Measurements from ENCODE around the gene DRP2. TPM values are rescaled to one million over a fixed set of nuclear protein-coding genes. Genes with fewer than 3 reads are reported as not detected.
"Not testable (repeated sequence)": the region's sequence is repeated elsewhere in the genome, so short reads cannot be mapped to it uniquely, and the experiment has no call there.

Gene DRP2
- total RNA-seq, 2 donors from 2014 or later = 0.10 to 0.27 TPM

DNA sequence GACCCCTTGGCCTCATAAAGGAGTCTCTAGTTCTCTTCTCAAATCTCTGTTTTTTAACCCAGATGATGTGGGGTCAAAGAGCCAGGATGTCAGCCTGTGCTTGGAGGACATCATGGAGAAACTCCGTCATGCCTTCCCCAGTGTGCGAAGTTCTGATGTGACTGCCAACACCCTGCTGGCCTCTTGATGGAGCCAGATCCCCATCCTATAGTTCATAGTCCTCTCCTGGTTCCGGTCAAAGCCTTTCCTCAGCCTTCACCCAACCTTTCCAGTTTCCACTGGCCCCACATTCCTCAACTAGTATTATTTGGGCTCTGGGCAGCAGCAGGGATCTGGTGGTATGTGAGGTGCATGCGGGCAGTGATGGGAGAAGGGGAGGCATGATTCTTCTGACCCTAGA is 40.8 kb downstream of the DRP2 start:
- Mint-ChIP-seq H3K4me1 (peaks cover 2% of the 10 kb centered on the region), H3K36me3 (ENCODE audit: low read depth) (no peaks in the 10 kb centered on the region), H3K27me3 (no peaks in the 10 kb centered on the region), H3K27ac (no peak overlapping the region), H3K4me3 (no peak overlapping the region)
- no peaks in the 10 kb centered on the region for H3K9me3 ChIP-seq (ENCODE audit: control insufficient read depth, low read length, poor library complexity, severe bottlenecking)
- DNase-seq = no peak
- ATAC-seq = no peak

DNA sequence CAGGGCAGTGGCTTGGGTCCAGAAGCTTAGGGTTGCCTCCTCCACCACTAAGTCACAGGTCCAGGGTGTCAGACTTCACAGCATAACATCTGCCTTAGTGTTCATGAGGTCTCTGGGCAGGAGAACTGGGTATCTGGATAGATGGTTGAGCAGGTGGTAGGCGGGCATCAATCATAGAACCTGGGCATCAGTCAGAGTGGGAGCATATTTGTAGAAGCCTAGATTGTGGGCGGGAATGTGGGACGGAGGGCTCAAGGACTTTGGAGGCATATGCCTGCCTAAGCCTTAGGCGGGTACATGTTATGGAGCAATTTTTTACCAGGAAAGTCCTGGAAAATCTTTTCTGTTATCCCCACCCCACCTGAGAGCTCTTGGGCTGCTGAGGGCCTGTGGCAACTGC is 43.0 kb downstream of the DRP2 start:
- H3K4me3 Mint-ChIP-seq = no peak overlapping the region
- no peaks in the 10 kb centered on the region for H3K27me3 Mint-ChIP-seq
- no peak for DNase-seq
- ATAC-seq = no peak
- no peaks in the 10 kb centered on the region for H3K36me3 Mint-ChIP-seq (ENCODE audit: low read depth)
- H3K27ac Mint-ChIP-seq = no peak overlapping the region
- H3K4me1 Mint-ChIP-seq = peaks cover 2% of the 10 kb centered on the region
- no peaks in the 10 kb centered on the region for H3K9me3 ChIP-seq (ENCODE audit: control insufficient read depth, low read length, poor library complexity, severe bottlenecking)

DNA sequence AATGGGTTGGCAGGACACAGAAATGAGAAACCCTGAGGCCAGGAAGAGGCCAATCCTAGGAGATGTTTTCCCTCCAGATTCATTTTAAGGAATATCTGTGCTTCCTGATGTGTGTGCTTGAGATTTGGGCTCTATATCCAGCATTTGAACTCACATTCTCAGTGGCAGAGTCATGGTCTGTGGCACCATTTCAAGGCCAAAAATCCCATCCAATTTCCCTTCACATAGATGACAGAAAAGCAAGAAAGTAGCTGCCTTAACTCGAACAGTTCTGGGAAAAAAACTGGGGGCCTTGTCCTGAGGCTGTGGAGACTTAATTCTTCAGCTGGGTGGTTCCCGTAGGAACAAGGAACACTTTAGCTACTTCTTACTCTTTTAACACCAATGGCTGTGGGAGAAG is 44.2 kb downstream of the DRP2 start:
- Mint-ChIP-seq H3K27me3 (no peaks in the 10 kb centered on the region), H3K4me3 (no peak overlapping the region), H3K27ac (no peak overlapping the region), H3K36me3 (ENCODE audit: low read depth) (no peaks in the 10 kb centered on the region), H3K4me1 (no peaks in the 10 kb centered on the region)
- no peaks in the 10 kb centered on the region for H3K9me3 ChIP-seq (ENCODE audit: control insufficient read depth, low read length, poor library complexity, severe bottlenecking)
- DNase-seq (no peak), ATAC-seq (no peak)

DNA sequence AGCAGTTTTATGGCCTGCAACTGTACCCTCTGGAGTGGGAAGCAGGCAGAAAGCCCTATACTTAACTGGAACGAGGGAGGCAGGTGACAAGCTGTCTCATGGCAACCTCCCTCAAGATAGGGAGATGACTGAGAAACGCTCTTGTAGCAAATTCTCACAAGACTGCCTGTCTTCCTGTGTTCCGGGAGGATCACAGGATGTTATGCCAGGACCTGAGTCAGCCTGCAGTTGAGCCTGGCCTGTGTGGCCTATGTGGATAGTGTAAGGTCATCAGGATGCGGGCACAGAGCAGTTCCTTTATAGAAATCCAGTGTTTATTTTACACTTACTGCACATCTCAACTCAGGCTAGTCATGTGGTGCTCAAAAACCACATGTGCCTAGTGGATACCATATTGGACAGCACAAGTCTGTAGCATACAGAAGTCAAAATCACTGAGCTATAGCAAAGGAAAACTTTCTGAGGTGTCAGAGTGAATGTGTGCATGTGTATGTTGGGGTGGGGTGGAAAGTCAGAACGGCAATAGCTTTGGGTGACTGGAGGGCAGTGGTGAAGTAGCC is 46.4 kb downstream of the DRP2 start:
- no peaks in the 10 kb centered on the region for H3K4me1 Mint-ChIP-seq

DNA sequence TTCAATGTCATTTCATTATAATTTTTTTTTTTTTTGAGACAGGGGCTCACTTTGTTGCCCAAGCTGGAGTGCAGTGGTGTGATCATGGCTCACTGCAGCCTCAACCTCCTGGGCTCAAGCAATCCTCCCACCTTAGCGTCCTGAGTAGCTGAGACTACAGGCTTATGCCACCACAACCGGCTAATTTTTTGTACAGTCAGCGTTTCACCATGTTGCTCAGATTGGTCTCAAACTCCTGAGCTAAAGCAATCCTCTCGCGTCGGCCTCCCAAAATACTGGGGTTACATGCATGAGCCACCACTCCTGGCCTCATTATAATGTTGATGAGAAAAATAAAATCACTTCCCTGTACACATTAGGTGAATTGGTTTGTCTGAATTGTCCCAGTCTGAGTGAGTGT is 54.6 kb downstream of the DRP2 start:
- H3K27ac Mint-ChIP-seq = no peak overlapping the region
- DNase-seq (no peak), ATAC-seq (no peak)
- H3K36me3 Mint-ChIP-seq (ENCODE audit: low read depth) = peaks cover 2% of the 10 kb centered on the region
- no peak overlapping the region for H3K4me3 Mint-ChIP-seq
- no peaks in the 10 kb centered on the region for H3K4me1 Mint-ChIP-seq
- no peaks in the 10 kb centered on the region for H3K9me3 ChIP-seq (ENCODE audit: control insufficient read depth, low read length, poor library complexity, severe bottlenecking)
- no peaks in the 10 kb centered on the region for H3K27me3 Mint-ChIP-seq

More for the DNA sequence above, 46.4 kb downstream of the DRP2 start:
- H3K4me3 Mint-ChIP-seq = no peak overlapping the region
- H3K9me3 ChIP-seq (ENCODE audit: control insufficient read depth, low read length, poor library complexity, severe bottlenecking) = no peaks in the 10 kb centered on the region
- DNase-seq = no peak
- H3K36me3 Mint-ChIP-seq (ENCODE audit: low read depth) = no peaks in the 10 kb centered on the region
- ATAC-seq = no peak
- H3K27ac Mint-ChIP-seq = no peak overlapping the region
- no peaks in the 10 kb centered on the region for H3K27me3 Mint-ChIP-seq

DNA sequence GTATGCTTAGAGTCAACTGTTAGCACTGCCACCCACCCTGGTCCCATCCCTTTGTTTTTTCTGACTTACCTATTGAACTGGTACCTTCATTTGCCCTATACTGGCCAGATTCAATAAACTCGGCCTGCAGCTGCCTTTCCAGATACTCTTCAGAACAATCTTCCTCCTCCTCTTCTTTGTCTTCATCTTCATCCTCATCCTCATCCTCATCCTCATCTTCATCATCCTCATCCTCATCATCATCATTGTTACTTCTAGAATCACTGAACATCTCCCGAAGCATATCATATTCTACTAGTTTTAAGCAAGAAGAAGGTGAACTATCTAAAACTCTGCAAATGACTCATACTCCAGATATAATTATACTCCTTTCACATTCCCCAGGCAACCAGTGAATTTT is 56.7 kb downstream of the DRP2 start:
- no peak for ATAC-seq
- no peaks in the 10 kb centered on the region for H3K9me3 ChIP-seq (ENCODE audit: control insufficient read depth, low read length, poor library complexity, severe bottlenecking)
- no peaks in the 10 kb centered on the region for H3K4me1 Mint-ChIP-seq
- H3K4me3 Mint-ChIP-seq = no peak overlapping the region
- H3K36me3 Mint-ChIP-seq (ENCODE audit: low read depth) = peaks cover 2% of the 10 kb centered on the region
- no peaks in the 10 kb centered on the region for H3K27me3 Mint-ChIP-seq
- no peak for DNase-seq
- no peak overlapping the region for H3K27ac Mint-ChIP-seq

DNA sequence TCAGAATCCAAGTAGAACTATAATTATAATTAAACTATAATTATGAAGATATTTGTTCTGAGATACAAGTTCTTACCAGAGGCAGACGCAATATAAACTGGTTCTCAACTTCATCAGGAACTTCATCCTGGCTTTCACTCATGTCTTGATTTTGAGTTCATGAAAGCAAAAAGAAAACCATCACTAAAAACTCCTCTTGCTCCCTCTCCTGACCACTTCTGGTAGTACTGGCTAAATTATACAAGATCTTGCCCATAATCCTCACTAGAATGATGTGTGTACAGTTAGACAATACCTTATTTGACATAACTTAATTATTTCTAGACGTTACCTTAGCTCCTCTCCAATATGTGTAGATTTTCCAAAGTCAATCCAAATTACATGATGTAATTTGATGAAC is 67.8 kb downstream of the DRP2 start:
- H3K27me3 Mint-ChIP-seq = no peaks in the 10 kb centered on the region
- no peaks in the 10 kb centered on the region for H3K9me3 ChIP-seq (ENCODE audit: control insufficient read depth, low read length, poor library complexity, severe bottlenecking)
- H3K4me1 Mint-ChIP-seq = no peaks in the 10 kb centered on the region
- no peak overlapping the region for H3K4me3 Mint-ChIP-seq
- no peak overlapping the region for H3K27ac Mint-ChIP-seq
- ATAC-seq = peak; percentile 35
- DNase-seq = no peak
- H3K36me3 Mint-ChIP-seq (ENCODE audit: low read depth) = no peaks in the 10 kb centered on the region

DNA sequence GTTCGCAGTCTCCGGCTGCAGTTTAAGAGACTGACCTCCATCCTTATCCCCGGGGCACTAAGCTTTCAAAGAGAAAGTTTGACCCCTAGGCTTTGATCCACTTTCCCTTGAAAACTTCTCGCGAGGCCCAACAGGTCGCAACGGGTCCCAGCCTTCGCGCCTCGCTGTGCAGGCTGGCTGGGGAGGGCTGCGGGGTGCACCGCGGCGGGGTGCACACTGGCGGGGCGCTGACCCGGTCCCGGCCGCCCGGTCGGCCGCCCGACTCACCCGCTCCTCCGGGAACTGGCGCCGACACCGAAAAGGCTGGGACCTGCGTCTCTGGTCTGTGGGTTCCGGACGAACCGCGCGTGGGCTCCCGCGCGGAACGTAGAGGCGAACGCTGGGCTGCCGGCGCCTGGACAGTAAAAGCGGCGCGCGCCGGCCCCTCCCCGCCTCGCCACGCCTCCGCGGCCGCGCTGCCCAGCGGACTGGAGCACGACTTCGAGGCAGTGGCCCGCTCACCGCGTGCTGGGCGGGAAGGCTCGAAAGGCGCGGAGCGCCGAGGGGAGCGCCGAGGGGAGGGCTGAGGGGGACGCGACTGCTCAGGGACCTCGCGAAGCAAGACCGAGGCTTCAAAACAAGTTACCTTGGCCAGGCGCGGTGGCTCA is 71.5 kb downstream of the DRP2 start, which contains the start of gene TAF7L:
Gene TAF7L (minus strand): TSS at position 378 of the 647 bp plus-strand sequence. CDS start 3,791 bp downstream, outside the sequence.
- Mint-ChIP-seq H3K36me3 (ENCODE audit: low read depth) (no peaks in the 10 kb centered on the region), H3K4me1 (no peaks in the 10 kb centered on the region), H3K4me3 (no peak within 1 kb of the TSS), H3K27ac (no peak within 1 kb of the TSS), H3K27me3 (peaks cover 5% of the 10 kb centered on the region)
- no peak for DNase-seq
- H3K9me3 ChIP-seq (ENCODE audit: control insufficient read depth, low read length, poor library complexity, severe bottlenecking) = no peaks in the 10 kb centered on the region
- ATAC-seq = no peak

DNA sequence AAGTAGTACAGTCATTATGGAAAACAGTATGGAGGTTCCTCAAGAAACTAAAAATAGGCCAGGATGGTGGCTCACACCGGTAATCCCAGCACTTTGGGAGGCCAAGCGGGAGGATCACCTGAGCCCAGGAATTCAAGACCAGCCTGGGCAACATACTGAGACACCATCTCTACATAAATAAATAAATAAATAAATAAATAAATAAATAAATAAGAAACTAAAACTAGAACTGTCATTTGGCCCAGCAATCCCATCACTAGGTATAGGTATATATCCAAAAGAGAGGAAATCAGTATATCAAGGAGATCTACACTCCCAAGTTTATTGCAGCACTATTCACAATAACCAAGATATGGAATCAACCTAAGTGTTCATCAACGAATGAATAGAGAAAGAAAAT is 76.0 kb downstream of the DRP2 start:
- H3K9me3 ChIP-seq (ENCODE audit: control insufficient read depth, low read length, poor library complexity, severe bottlenecking); ATAC-seq; H3K4me1 Mint-ChIP-seq; H3K27me3 Mint-ChIP-seq; H3K27ac Mint-ChIP-seq; DNase-seq; H3K36me3 Mint-ChIP-seq (ENCODE audit: low read depth); H3K4me3 Mint-ChIP-seq: not testable (repeated sequence)

DNA sequence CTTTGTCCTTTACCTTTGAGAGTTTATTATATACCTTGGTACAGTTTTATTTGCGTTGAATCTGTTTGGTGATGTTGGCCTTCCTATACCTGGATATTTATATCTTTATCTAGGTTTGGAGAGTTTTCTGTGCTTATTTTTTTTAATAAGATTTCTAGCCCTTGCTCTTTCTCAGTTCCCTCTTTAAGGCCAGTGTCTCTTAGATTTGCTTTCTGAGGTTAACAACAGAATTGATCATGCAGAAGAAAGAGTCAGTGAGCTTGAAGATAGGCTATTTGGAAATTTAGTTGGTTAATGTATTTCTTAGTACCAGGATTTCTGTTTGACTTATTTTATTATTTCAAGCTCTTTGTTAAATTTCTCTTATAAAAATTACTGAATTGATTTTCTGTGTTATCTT is 84.2 kb downstream of the DRP2 start:
- Mint-ChIP-seq H3K27me3 (no peaks in the 10 kb centered on the region), H3K36me3 (ENCODE audit: low read depth) (no peaks in the 10 kb centered on the region), H3K27ac (no peak overlapping the region), H3K4me3 (no peak overlapping the region), H3K4me1 (no peaks in the 10 kb centered on the region)
- DNase-seq (no peak), ATAC-seq (no peak)
- no peaks in the 10 kb centered on the region for H3K9me3 ChIP-seq (ENCODE audit: control insufficient read depth, low read length, poor library complexity, severe bottlenecking)

Other genes starting within 250 kb of the DRP2 start
- 10 to 100 TPM; 30.5 to 35.3 TPM for gene TRMT2B, start 167.7 kb upstream of the DRP2 start, total RNA-seq
- not detected for gene TMEM35A, start 140.9 kb upstream of the DRP2 start, total RNA-seq
- under 1 TPM; 0.17 to 0.52 TPM for gene CENPI, start 121.6 kb upstream of the DRP2 start, total RNA-seq
- not detected for gene TAF7L, start 71.5 kb downstream of the DRP2 start, total RNA-seq
- gene TIMM8A, start 129.0 kb downstream of the DRP2 start, total RNA-seq = 1 to 10 TPM; 4.4 to 5.1 TPM
- gene BTK, start 166.4 kb downstream of the DRP2 start, total RNA-seq = 10 to 100 TPM; 10.0 to 13.8 TPM
- gene RPL36A, start 171.2 kb downstream of the DRP2 start, total RNA-seq = 100 to 1,000 TPM; 270 to 298 TPM
- 10 to 100 TPM; 26.6 to 36.0 TPM for gene GLA, start 188.1 kb downstream of the DRP2 start, total RNA-seq
- 10 to 100 TPM; 34.7 to 43.2 TPM for gene HNRNPH2, start 188.4 kb downstream of the DRP2 start, total RNA-seq